ENCODE measurements around the gene PSMD13.

The PSMD13 gene

GRCh38 chr11:289712-290620 is 53.2 kb downstream of the PSMD13 start:
- no peak for DNase-seq

- no peak for DNase-seq
These were observed 54.0 kb downstream of the PSMD13 start for GRCh38 chr11:290621-291231.

- DNase-seq: no peak
These were observed 54.8 kb downstream of the PSMD13 start for GRCh38 chr11:291281-292210.

- DNase-seq: no peak
These were observed 55.7 kb downstream of the PSMD13 start for GRCh38 chr11:292211-293121.

- no peak for DNase-seq
These were observed 56.6 kb downstream of the PSMD13 start for GRCh38 chr11:293271-293851.

GRCh38 chr11:293852-294661 is 57.3 kb downstream of the PSMD13 start:
- no peak for DNase-seq

GRCh38 chr11:294780-295179 is 58.0 kb downstream of the PSMD13 start:
- no peak for DNase-seq

GRCh38 chr11:295351-296170 is 58.8 kb downstream of the PSMD13 start:
- DNase-seq: no peak

GRCh38 chr11:296171-297050 is 59.6 kb downstream of the PSMD13 start:
- no peak for DNase-seq

- DNase-seq: no peak
These were observed 60.3 kb downstream of the PSMD13 start for GRCh38 chr11:297051-297585.

GRCh38 chr11:297586-298405 is 61.0 kb downstream of the PSMD13 start:
- no peak for DNase-seq

- DNase-seq: no peak
These were observed 61.8 kb downstream of the PSMD13 start for GRCh38 chr11:298406-299065.

- DNase-seq: no peak
These were observed 62.5 kb downstream of the PSMD13 start, which contains the start of gene IFITM5 for GRCh38 chr11:299081-299891. Gene IFITM5 (minus strand): TSS chr11:299526. CDS start chr11:299490, 36 bp downstream.

- no peak for DNase-seq
These were observed 63.4 kb downstream of the PSMD13 start for GRCh38 chr11:299951-300735.
